K562 (cell line): ENCODE measurements around the gene C16orf78.

Experiments used
- CREB1 ChIP-seq, 2 experiments: sonication (generic) in 1 of 2; formaldehyde crosslinking in 1 of 2; IDR thresholded peaks; 2 replicates each; pipeline versions ENCODE4 v1.6.1 to v1.8.0; 2012 to 2022; ENCODE audit warnings: inconsistent platforms in 1 of 2, mild to moderate bottlenecking in 1 of 2, missing genetic modification reagents in 1 of 2, moderate library complexity in 1 of 2
- IFI16 ChIP-seq: fragments of 250-450 bp; sonication (Bioruptor Pico); IDR thresholded peaks from 2 replicates; pipeline ENCODE4 v2.1.2; 2022; ENCODE audit warnings: mild to moderate bottlenecking, inconsistent platforms
- JUND ChIP-seq, 2 experiments: IDR thresholded peaks; 2 replicates in 1 of 2; 3 replicates in 1 of 2; pipeline ENCODE4 v1.6.1; 2011; ENCODE audit warnings: borderline replicate concordance in 2 of 2, low read depth in 2 of 2, low read length in 2 of 2, improper control_type of control experiment in 1 of 2, missing biosample characterization in 1 of 2, missing genetic modification characterization in 1 of 2, missing genetic modification reagents in 1 of 2
- ZNF184 ChIP-seq: sonication (generic); formaldehyde crosslinking; IDR thresholded peaks from 2 replicates; pipeline ENCODE4 v1.5.0; 2020; ENCODE audit warnings: missing genetic modification reagents
- ZNF282 ChIP-seq: sonication (generic); formaldehyde crosslinking; IDR thresholded peaks from 2 replicates; pipeline ENCODE4 v1.8.1; 2023; ENCODE audit warnings: missing genetic modification reagents
- ZNF398 ChIP-seq: fragments of 250-450 bp; sonication (Bioruptor Pico); IDR thresholded peaks from 2 replicates; pipeline ENCODE4 v1.8.0; 2021; ENCODE audit warnings: moderate library complexity, mild to moderate bottlenecking, inconsistent platforms
- TF ChIP-seq, protein P1 (sequence below): IDR thresholded peaks from 3 replicates; pipeline ENCODE4 v1.6.1; 2011; ENCODE audit warnings: borderline replicate concordance, mild to moderate bottlenecking; ENCODE audit not compliant: insufficient read length, insufficient read depth

DNA sequence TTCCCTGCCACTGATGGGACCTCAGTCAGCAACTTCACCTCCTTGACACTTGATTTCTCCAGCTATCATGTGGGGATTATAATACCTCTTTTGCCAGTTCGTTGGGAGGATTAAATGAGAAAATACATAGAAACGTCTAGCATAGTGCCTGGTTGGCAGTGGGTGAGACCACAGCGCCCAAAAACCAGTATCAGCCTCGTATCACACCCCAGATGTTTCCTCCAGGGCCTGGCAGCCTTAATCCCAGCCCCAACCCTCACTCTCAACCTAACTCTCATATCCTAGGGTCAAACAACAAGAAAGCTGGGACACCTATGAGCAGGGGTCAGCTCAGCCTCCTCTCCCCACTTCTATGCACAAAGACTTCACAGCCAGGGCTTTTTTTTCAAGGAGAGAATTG lies 14.0 kb upstream of the C16orf78 start:
- TF ChIP-seq, protein P1, sequence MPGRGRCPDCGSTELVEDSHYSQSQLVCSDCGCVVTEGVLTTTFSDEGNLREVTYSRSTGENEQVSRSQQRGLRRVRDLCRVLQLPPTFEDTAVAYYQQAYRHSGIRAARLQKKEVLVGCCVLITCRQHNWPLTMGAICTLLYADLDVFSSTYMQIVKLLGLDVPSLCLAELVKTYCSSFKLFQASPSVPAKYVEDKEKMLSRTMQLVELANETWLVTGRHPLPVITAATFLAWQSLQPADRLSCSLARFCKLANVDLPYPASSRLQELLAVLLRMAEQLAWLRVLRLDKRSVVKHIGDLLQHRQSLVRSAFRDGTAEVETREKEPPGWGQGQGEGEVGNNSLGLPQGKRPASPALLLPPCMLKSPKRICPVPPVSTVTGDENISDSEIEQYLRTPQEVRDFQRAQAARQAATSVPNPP, result no peak
- TF ChIP-seq CREB1 (IDR thresholded peaks at IDR 0.05), result no peak
- TF ChIP-seq CREB1 (CRISPR knock-in tag; IDR thresholded peaks at IDR 0.05), result no peak
- TF ChIP-seq ZNF282, result no peak
- TF ChIP-seq IFI16 (CRISPR knock-in tag), result no peak
- no peak for TF ChIP-seq ZNF184
- TF ChIP-seq JUND (IDR thresholded peaks at IDR 0.05; ENCODE audit: borderline replicate concordance, low read depth, low read length), result no peak
- TF ChIP-seq JUND (tag; IDR thresholded peaks at IDR 0.05; ENCODE audit: borderline replicate concordance, low read depth, low read length), result no peak
- TF ChIP-seq ZNF398, result no peak
